Measurements from ENCODE around the gene CCDC107. TPM values are rescaled to one million over a fixed set of nuclear protein-coding genes. Genes with fewer than 3 reads are reported as not detected.

Gene CCDC107
- total and polyA plus RNA-seq, 2 of the 13 experiments (the other 11 are each of a cell fraction or from before 2014, with no cell fraction given), result 7.1 to 15.2 TPM

- no peak for TF ChIP-seq ZNF646 (CRISPR knock-in tag; IDR thresholded peaks at IDR 0.05)
- no peak for TF ChIP-seq ZNF30 (CRISPR knock-in tag; IDR thresholded peaks at IDR 0.05)
- TF ChIP-seq PBX2 (CRISPR knock-in tag; IDR thresholded peaks at IDR 0.05), result no peak
- no peak for TF ChIP-seq ZNF382 (CRISPR knock-in tag; IDR thresholded peaks at IDR 0.05; ENCODE audit: borderline replicate concordance)
- TF ChIP-seq BRCA1 (CRISPR knock-in tag; IDR thresholded peaks at IDR 0.05), result no peak
- TF ChIP-seq BCLAF1 (IDR thresholded peaks at IDR 0.05), result no peak
- TF ChIP-seq KLF13 (CRISPR knock-in tag; IDR thresholded peaks at IDR 0.05), result no peak
- no peak for TF ChIP-seq TCF12 (IDR thresholded peaks at IDR 0.05)
- no peak for TF ChIP-seq TCF12 (CRISPR knock-in tag; IDR thresholded peaks at IDR 0.05)
- TF ChIP-seq TCF7L2 (IDR thresholded peaks at IDR 0.05; ENCODE audit: low read depth, low read length), result no peak
- peak; percentile 53; the same call in 1 of the 2 replicates for TF ChIP-seq ZNF749 (CRISPR knock-in tag; IDR thresholded peaks at IDR 0.05; ENCODE audit: borderline replicate concordance)
- TF ChIP-seq ARNT2 (CRISPR knock-in tag; IDR thresholded peaks at IDR 0.05; ENCODE audit: low read depth), result no peak
- TF ChIP-seq ZNF343 (CRISPR knock-in tag; IDR thresholded peaks at IDR 0.05), result no peak
- TF ChIP-seq ZNF761 (CRISPR knock-in tag; conservative IDR thresholded peaks at IDR 0.05), result no peak
- no peak for TF ChIP-seq NFRKB (IDR thresholded peaks at IDR 0.05)
- no peak for TF ChIP-seq ZBTB26 (CRISPR knock-in tag; IDR thresholded peaks at IDR 0.05; ENCODE audit: borderline replicate concordance)
- TF ChIP-seq RAD21 (CRISPR knock-in tag; IDR thresholded peaks at IDR 0.05), result no peak
- TF ChIP-seq ZFP41 (CRISPR knock-in tag; IDR thresholded peaks at IDR 0.05; ENCODE audit: borderline replicate concordance), result no peak
These were observed 11.4 kb downstream of the CCDC107 start (continued) for GRCh38 chr9:35669331-35670145.
